ENCODE results near the gene FNDC10. TPM values are rescaled to one million over a fixed set of nuclear protein-coding genes. Genes with fewer than 3 reads are reported as not detected.
A peak's percentile ranks its signal among the peaks of the same experiment; 100 is the strongest.

FNDC10 gene
- total RNA-seq, 4 donors from 2014 or later = 5.8 to 15.6 (median 7.9) TPM

- Histone ChIP-seq H3K9me3 (no peaks in the 10 kb centered on the region), H3K4me1 (peaks cover 28 to 72% (median 29%) of the 10 kb centered on the region in 3 donors), H3K4me3 (no peak overlapping the region), H3K27me3 (no peaks in the 10 kb centered on the region), H3K36me3 (peaks cover 0 to 36% (median 3%) of the 10 kb centered on the region in 3 donors), H3K27ac (no peak overlapping the region)
- 92 to 93% methylated on average over 2 to 4 of the region's 6 CpGs for WGBS, 2 donors
- TF ChIP-seq POLR2A (IDR thresholded peaks at IDR 0.05) = no peak
- TF ChIP-seq, protein P1, sequence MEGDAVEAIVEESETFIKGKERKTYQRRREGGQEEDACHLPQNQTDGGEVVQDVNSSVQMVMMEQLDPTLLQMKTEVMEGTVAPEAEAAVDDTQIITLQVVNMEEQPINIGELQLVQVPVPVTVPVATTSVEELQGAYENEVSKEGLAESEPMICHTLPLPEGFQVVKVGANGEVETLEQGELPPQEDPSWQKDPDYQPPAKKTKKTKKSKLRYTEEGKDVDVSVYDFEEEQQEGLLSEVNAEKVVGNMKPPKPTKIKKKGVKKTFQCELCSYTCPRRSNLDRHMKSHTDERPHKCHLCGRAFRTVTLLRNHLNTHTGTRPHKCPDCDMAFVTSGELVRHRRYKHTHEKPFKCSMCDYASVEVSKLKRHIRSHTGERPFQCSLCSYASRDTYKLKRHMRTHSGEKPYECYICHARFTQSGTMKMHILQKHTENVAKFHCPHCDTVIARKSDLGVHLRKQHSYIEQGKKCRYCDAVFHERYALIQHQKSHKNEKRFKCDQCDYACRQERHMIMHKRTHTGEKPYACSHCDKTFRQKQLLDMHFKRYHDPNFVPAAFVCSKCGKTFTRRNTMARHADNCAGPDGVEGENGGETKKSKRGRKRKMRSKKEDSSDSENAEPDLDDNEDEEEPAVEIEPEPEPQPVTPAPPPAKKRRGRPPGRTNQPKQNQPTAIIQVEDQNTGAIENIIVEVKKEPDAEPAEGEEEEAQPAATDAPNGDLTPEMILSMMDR (IDR thresholded peaks at IDR 0.05) = no peak
- intact Hi-C loops (cut with DNase I) = no loop called here
- DNase-seq = no peak
Measured at GRCh38 chr1:1617925-1618324, 18.0 kb upstream of the FNDC10 start.

DNA sequence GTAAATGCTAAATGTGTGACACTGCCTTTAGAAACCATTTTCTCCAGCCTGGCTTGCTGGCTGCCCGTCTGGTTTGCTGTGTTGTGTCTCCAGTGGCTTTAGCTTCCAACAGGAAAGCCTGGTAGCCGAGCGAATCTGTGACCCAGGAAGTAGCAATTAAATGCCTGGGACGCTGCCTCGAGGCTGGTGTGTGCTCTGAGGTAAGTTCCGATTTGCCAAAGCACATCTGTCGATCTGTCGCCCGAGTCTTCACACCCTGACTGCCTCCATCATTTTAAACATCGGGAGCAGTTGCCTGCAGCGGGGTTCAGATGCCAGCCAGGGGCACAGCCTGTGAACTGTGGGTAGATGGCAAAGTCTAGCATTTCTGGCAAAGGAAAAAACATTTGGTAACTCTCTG, 17.6 kb upstream of the FNDC10 start:
- Histone ChIP-seq H3K36me3 (peaks cover 0 to 36% (median 3%) of the 10 kb centered on the region in 3 donors), H3K4me3 (no peak overlapping the region), H3K27ac (no peak overlapping the region), H3K9me3 (no peaks in the 10 kb centered on the region), H3K4me1 (peaks cover 26 to 68% (median 28%) of the 10 kb centered on the region in 3 donors), H3K27me3 (no peaks in the 10 kb centered on the region)
- 84 to 89% methylated on average over 7 to 10 of the region's 11 CpGs for WGBS, 2 donors
- TF ChIP-seq POLR2A (IDR thresholded peaks at IDR 0.05) = no peak
- TF ChIP-seq, protein P1 (IDR thresholded peaks at IDR 0.05) = no peak
- intact Hi-C loops (cut with DNase I) = no loop called here
- no peak for DNase-seq

DNA sequence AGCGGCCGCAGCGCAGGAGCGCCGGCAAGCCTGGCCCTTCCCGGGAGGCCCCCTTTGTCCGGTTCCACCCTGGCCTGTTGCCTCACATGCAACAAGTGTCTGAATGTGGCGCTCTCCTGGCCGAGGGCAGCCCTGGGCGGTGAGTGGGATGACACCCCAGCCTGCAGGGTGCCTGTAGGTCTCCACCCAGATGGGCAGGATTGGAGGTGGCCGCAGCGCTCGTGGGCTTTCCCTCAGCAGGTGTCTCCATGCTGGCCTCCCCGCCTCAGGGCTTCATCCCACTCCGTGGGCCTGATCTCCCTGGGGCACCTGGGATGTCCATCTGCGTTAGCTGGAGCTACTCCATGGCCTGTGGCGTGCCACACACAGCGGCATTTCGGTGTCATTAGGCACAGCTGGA, 16.9 kb upstream of the FNDC10 start:
- Histone ChIP-seq H3K36me3 (peaks cover 0 to 36% (median 3%) of the 10 kb centered on the region in 3 donors), H3K27me3 (no peaks in the 10 kb centered on the region), H3K4me1 (peaks cover 25 to 65% (median 26%) of the 10 kb centered on the region in 3 donors), H3K27ac (peak overlapping the region in 3 of 4 donors; percentile 99 to 100 (median 99)), H3K4me3 (peak overlapping the region; percentile 90 to 100 (median 92)), H3K9me3 (no peaks in the 10 kb centered on the region)
- no peak for TF ChIP-seq POLR2A (IDR thresholded peaks at IDR 0.05)
- 80 to 85% methylated on average over 1 to 10 of the region's 19 CpGs for WGBS, 2 donors
- no peak for DNase-seq
- intact Hi-C loops (cut with DNase I) = no loop called here

GRCh38 chr1:1616045-1616790, 16.3 kb upstream of the FNDC10 start:
- 20% methylated on average over 10 of the region's 80 CpGs; no CpG with 5 or more reads in 1 of the 2 donors for WGBS, 2 donors
- peaks cover 0 to 36% (median 3%) of the 10 kb centered on the region in 3 donors for H3K36me3 ChIP-seq
- no peaks in the 10 kb centered on the region for H3K9me3 ChIP-seq
- intact Hi-C loops (cut with DNase I) = no loop called here
- H3K4me1 ChIP-seq = peaks cover 24 to 62% (median 25%) of the 10 kb centered on the region in 3 donors
- peak overlapping the region; percentile 90 to 100 (median 92) for H3K4me3 ChIP-seq
- TF ChIP-seq, protein P1 (IDR thresholded peaks at IDR 0.05) = no peak
- TF ChIP-seq POLR2A (IDR thresholded peaks at IDR 0.05) = no peak
- no peaks in the 10 kb centered on the region for H3K27me3 ChIP-seq
- peak overlapping the region; percentile 99 to 100 (median 100) for H3K27ac ChIP-seq
- DNase-seq = no peak

DNA sequence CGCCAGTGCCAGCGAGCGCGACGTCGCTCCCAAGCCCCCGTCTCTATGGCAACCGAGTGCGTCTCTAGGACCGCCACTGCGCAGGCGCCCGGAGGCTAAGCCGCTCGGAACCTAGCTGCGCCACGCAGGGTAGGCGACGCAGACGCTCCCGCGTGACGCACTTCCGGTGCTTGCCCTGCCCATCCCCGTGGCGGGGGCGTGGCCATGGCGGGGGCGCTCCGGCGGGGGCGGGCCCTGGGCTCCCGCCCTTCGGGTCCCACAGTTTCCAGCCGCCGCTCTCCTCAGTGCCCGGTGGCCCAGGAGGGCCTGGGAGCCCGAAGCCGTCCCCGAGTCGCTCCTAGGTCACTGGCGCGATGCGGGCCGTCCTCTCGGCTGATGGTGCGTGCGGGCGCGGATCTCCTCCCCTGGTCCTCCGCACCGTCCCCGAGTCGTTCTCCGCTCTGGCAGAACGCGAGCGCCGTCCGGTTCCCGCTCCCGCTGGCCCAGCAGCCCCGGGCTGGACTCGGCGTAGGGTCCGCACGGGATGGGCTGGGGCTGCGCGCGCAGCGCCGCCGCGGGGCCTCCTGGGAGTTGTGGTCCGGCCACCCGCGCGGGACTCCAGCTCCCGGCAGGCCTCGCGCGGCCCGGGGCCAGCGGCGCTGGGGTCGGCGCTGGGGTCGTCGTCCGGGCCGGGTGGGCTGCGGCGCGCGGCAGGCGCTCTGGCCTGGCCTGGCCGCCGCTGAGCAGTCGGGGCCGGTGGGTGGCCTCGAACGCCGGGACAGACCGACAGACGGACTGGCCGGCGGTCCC, 15.5 kb upstream of the FNDC10 start, which contains the start of gene MIB2:
TSS of gene MIB2 (plus strand) at position 245 of the 789 bp plus-strand sequence. CDS start 7,953 bp downstream, outside the sequence.
- WGBS, 2 donors = 0% methylated on average over 2 to 37 of the region's 107 CpGs
- TF ChIP-seq, protein P1 (IDR thresholded peaks at IDR 0.05) = no peak
- TF ChIP-seq POLR2A (IDR thresholded peaks at IDR 0.05) = peak in 2 of 4 donors; percentile 80 to 82
- Histone ChIP-seq H3K36me3 (peaks cover 0 to 36% (median 3%) of the 10 kb centered on the region in 3 donors), H3K27me3 (no peaks in the 10 kb centered on the region), H3K4me1 (peaks cover 24 to 56% (median 25%) of the 10 kb centered on the region in 3 donors), H3K9me3 (no peaks in the 10 kb centered on the region), H3K27ac (peak within 1 kb of the TSS; percentile 99 to 100 (median 100)), H3K4me3 (peak within 1 kb of the TSS; percentile 90 to 100 (median 92))
- peak; percentile 74 for DNase-seq
- intact Hi-C loops (cut with DNase I) = no loop called here
